SK-N-SH treated with all-trans-retinoic acid at 6 μM for 48 hours (cell line): Measurements from ENCODE around the gene CXCL9.

ENCODE experiments used
- ATAC-seq: fragments of 200-7000 bp; cut with Tn5 transposase; 3 replicates; pipeline ENCODE4 v1.9.1; 2020; ENCODE audit warnings: mild to moderate bottlenecking, moderate library complexity
- ARNTL ChIP-seq: fragments of 450-650 bp; formaldehyde crosslinking; IDR thresholded peaks from 2 replicates; pipeline ENCODE4 v1.5.0; 2020; ENCODE audit warnings: low read depth, mild to moderate bottlenecking, moderate library complexity, borderline replicate concordance
- BACH2 ChIP-seq: fragments of 250-450 bp; sonication (Bioruptor Pico); IDR thresholded peaks from 2 replicates; pipeline ENCODE4 v1.9.0; 2021; ENCODE audit warnings: mild to moderate bottlenecking, borderline replicate concordance
- CSDC2 ChIP-seq: fragments of 250-450 bp; sonication (Bioruptor Pico); IDR thresholded peaks from 2 replicates; pipeline ENCODE4 v1.5.0; 2020; ENCODE audit warnings: mild to moderate bottlenecking, moderate library complexity
- ESRRG ChIP-seq: fragments of 250-450 bp; sonication (Bioruptor Pico); IDR thresholded peaks from 2 replicates; pipeline ENCODE4 v1.6.1; 2021; ENCODE audit warnings: mild to moderate bottlenecking
- GLIS3 ChIP-seq: fragments of 250-450 bp; sonication (Bioruptor Pico); IDR thresholded peaks from 2 replicates; pipeline ENCODE4 v1.5.0; 2020; ENCODE audit warnings: mild to moderate bottlenecking, moderate library complexity
- ISL1 ChIP-seq: fragments of 250-450 bp; sonication (Bioruptor Pico); IDR thresholded peaks from 2 replicates; pipeline ENCODE4 v2.1.2; 2022; ENCODE audit warnings: mild to moderate bottlenecking, moderate library complexity
- OSR1 ChIP-seq: fragments of 250-450 bp; sonication (Bioruptor Pico); IDR thresholded peaks from 2 replicates; pipeline ENCODE4 v1.8.0; 2022; ENCODE audit warnings: moderate library complexity, mild to moderate bottlenecking, inconsistent platforms
- PPARA ChIP-seq: fragments of 250-450 bp; sonication (Bioruptor Pico); IDR thresholded peaks from 2 replicates; pipeline ENCODE4 v1.5.0; 2020; ENCODE audit warnings: mild to moderate bottlenecking, borderline replicate concordance
- RARB ChIP-seq: fragments of 250-450 bp; sonication (Bioruptor Pico); IDR thresholded peaks from 2 replicates; pipeline ENCODE4 v1.8.0; 2021; ENCODE audit warnings: mild to moderate bottlenecking, moderate library complexity
- SNAI2 ChIP-seq: fragments of 250-450 bp; sonication (Bioruptor Pico); IDR thresholded peaks from 2 replicates; pipeline ENCODE4 v1.5.0; 2020; ENCODE audit warnings: mild to moderate bottlenecking, moderate library complexity
- TCF4 ChIP-seq: fragments of 250-450 bp; sonication (Bioruptor Pico); IDR thresholded peaks from 2 replicates; pipeline ENCODE4 v1.8.0; 2021; ENCODE audit warnings: mild to moderate bottlenecking, moderate library complexity, borderline replicate concordance
- TOX ChIP-seq: fragments of 250-450 bp; sonication (Bioruptor Pico); IDR thresholded peaks from 2 replicates; pipeline ENCODE4 v1.8.0; 2021; ENCODE audit warnings: mild to moderate bottlenecking, moderate library complexity, borderline replicate concordance
- ZC3H10 ChIP-seq: fragments of 250-450 bp; sonication (Bioruptor Pico); IDR thresholded peaks from 2 replicates; pipeline ENCODE4 v1.5.1; 2021; ENCODE audit warnings: mild to moderate bottlenecking, moderate library complexity
- ZFP30 ChIP-seq: fragments of 450-650 bp; formaldehyde crosslinking; IDR thresholded peaks from 2 replicates; pipeline ENCODE4 v1.5.0; 2022; ENCODE audit warnings: mild to moderate bottlenecking, moderate library complexity
- ZNF565 ChIP-seq: fragments of 450-650 bp; formaldehyde crosslinking; conservative IDR thresholded peaks from 2 replicates; pipeline ENCODE4 v1.5.0; 2020; ENCODE audit warnings: low read depth, mild to moderate bottlenecking, moderate library complexity
- ZNF70 ChIP-seq: fragments of 450-650 bp; formaldehyde crosslinking; IDR thresholded peaks from 2 replicates; pipeline ENCODE4 v1.5.0; 2020; ENCODE audit warnings: mild to moderate bottlenecking, moderate library complexity
- TF ChIP-seq, protein P1 (sequence below): fragments of 250-450 bp; sonication (Bioruptor Pico); IDR thresholded peaks from 2 replicates; pipeline ENCODE4 v1.5.0; 2020; ENCODE audit warnings: mild to moderate bottlenecking, moderate library complexity
- TF ChIP-seq, protein P2 (sequence below): fragments of 250-450 bp; sonication (Bioruptor Pico); IDR thresholded peaks from 2 replicates; pipeline ENCODE4 v1.5.1; 2021; ENCODE audit warnings: mild to moderate bottlenecking, moderate library complexity
- TF ChIP-seq, protein P3 (sequence below): fragments of 250-450 bp; sonication (Bioruptor Pico); IDR thresholded peaks from 2 replicates; pipeline ENCODE4 v1.5.1; 2020; ENCODE audit warnings: low read depth, mild to moderate bottlenecking, moderate library complexity

Gene CXCL9

DNA sequence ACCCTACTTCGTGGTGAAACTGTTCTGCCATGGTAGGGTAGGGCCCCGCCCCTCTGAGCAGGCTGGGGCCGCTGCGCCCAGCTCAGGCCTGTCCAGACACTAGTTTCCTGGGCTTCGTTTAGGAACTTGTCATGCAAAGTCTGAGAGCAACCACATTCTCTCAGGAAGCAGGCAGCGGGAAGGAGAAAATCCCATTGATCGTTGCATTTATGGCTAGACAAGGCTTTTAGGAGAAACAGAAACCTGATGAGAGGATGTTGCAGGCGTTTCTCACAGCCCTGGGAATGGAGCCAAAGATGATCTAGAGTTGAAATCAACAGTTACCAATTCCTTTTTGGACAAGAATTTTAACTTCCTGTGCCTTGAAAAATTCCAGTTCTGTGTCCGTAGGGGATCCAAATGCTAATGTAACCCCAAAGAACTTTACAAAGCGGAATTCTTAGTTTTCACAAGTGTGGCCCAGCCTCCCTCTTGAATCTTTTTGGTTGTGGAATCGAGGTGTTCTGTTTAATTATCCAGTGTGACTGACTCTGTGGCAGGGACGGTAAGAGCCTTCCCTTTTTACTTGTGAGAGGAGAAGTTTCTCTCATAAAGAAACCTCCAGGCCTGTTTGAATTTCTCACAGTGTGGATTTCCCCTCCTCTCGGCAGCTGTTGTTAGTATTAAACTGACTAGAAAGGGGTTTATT is 4.5 kb upstream of the CXCL9 start:
- TF ChIP-seq ISL1 = no peak
- no peak for TF ChIP-seq PPARA
- TF ChIP-seq OSR1 (CRISPR knock-in tag) = no peak
- TF ChIP-seq BACH2 (CRISPR knock-in tag) = no peak
- no peak for TF ChIP-seq ZC3H10 (CRISPR knock-in tag)
- TF ChIP-seq, all 23 proteins: peak for 0
- peak; percentile 63 for ATAC-seq

DNA sequence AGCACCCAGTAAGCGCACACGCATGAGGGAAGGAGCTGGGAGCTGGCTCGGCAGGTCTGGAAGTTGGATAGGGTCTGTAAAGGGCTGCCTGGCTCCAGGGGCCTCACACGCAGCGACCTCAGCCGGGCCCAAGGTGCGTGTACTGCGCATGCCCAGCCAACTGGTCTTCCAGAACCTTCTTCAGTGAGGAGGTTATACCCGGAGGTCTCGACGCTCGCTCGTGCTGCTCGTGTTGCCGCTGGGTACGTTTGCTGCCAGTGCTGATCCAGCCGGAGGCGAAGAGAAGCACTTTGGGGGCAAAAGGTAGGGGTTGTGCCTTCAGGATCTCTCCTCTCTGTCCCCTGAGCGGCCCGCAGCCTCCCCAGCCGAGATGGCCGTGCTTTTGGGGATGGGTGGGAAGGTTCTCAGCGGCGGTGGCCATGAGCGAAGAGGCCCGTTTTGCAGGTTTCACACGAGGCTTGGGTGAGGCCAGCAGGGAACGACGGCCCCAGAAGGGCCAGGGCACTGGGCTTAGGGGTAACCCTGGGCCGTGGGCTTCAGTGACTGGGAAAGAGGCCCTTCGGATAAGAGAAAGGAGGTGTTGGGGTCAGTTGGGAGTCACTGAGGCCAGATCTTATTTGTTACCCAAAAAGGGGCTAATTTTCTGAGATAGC is 3.8 kb upstream of the CXCL9 start:
- ATAC-seq = no peak
- no peak for TF ChIP-seq ISL1
- TF ChIP-seq ESRRG = no peak
- TF ChIP-seq, protein P1, sequence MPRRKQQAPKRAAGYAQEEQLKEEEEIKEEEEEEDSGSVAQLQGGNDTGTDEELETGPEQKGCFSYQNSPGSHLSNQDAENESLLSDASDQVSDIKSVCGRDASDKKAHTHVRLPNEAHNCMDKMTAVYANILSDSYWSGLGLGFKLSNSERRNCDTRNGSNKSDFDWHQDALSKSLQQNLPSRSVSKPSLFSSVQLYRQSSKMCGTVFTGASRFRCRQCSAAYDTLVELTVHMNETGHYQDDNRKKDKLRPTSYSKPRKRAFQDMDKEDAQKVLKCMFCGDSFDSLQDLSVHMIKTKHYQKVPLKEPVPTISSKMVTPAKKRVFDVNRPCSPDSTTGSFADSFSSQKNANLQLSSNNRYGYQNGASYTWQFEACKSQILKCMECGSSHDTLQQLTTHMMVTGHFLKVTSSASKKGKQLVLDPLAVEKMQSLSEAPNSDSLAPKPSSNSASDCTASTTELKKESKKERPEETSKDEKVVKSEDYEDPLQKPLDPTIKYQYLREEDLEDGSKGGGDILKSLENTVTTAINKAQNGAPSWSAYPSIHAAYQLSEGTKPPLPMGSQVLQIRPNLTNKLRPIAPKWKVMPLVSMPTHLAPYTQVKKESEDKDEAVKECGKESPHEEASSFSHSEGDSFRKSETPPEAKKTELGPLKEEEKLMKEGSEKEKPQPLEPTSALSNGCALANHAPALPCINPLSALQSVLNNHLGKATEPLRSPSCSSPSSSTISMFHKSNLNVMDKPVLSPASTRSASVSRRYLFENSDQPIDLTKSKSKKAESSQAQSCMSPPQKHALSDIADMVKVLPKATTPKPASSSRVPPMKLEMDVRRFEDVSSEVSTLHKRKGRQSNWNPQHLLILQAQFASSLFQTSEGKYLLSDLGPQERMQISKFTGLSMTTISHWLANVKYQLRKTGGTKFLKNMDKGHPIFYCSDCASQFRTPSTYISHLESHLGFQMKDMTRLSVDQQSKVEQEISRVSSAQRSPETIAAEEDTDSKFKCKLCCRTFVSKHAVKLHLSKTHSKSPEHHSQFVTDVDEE (CRISPR knock-in tag) = no peak

DNA sequence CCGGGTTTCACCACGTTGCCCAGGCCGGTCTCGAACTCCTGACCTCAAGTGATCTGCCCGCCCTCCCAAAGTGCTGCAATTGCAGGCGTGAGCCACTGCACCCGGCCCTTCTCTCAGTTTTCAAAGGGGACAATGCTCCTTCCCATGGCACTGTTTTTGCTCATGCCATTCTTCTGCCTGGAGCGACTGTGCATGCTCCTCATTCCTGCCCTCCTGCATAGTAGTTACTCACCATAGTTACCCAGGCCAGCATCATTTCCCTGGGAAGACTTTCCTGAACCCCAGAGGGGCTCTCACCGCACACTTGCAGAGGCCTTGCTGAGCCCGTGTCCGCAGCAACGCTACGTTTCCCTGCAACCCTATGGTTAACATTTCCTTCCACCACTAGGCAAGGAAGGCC is 3.3 kb upstream of the CXCL9 start:
- ATAC-seq = no peak
- TF ChIP-seq, protein P2, sequence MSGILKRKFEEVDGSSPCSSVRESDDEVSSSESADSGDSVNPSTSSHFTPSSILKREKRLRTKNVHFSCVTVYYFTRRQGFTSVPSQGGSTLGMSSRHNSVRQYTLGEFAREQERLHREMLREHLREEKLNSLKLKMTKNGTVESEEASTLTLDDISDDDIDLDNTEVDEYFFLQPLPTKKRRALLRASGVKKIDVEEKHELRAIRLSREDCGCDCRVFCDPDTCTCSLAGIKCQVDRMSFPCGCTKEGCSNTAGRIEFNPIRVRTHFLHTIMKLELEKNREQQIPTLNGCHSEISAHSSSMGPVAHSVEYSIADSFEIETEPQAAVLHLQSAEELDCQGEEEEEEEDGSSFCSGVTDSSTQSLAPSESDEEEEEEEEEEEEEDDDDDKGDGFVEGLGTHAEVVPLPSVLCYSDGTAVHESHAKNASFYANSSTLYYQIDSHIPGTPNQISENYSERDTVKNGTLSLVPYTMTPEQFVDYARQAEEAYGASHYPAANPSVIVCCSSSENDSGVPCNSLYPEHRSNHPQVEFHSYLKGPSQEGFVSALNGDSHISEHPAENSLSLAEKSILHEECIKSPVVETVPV = no peak
- TF ChIP-seq PPARA (no peak), OSR1 (CRISPR knock-in tag) (no peak), TOX (CRISPR knock-in tag) (no peak), ZC3H10 (CRISPR knock-in tag) (no peak)

DNA sequence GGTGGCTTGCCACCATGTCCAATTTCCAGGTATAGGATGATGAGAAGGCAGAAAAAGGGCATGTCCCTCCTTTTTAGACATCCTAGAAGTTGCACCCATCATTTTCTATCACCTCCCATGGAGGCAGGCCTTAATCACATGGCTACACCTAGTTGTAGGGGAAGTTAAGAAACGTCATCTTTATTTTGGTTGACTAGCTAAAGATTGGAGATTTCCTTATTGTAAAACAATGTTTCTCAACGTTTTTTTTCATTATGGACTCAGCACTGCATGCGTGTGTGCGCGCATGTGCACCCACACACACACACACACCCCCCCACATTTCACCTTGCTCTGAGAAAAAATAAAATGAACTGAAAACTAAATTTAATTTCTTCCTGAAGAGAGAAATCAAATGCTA is 2.0 kb upstream of the CXCL9 start:
- no peak for ATAC-seq
- no peak for TF ChIP-seq ZNF565 (CRISPR knock-in tag)
- no peak for TF ChIP-seq GLIS3 (CRISPR knock-in tag)
- TF ChIP-seq ZFP30 (CRISPR knock-in tag) = no peak
- no peak for TF ChIP-seq SNAI2 (CRISPR knock-in tag)
- TF ChIP-seq, protein P3, sequence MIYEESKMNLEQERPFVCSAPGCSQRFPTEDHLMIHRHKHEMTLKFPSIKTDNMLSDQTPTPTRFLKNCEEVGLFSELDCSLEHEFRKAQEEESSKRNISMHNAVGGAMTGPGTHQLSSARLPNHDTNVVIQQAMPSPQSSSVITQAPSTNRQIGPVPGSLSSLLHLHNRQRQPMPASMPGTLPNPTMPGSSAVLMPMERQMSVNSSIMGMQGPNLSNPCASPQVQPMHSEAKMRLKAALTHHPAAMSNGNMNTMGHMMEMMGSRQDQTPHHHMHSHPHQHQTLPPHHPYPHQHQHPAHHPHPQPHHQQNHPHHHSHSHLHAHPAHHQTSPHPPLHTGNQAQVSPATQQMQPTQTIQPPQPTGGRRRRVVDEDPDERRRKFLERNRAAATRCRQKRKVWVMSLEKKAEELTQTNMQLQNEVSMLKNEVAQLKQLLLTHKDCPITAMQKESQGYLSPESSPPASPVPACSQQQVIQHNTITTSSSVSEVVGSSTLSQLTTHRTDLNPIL (CRISPR knock-in tag) = no peak
- TF ChIP-seq ESRRG = no peak
- TF ChIP-seq TCF4 (CRISPR knock-in tag) = no peak
- no peak for TF ChIP-seq ZNF70
- TF ChIP-seq RARB (CRISPR knock-in tag) = no peak
- TF ChIP-seq ARNTL (CRISPR knock-in tag) = no peak
- no peak for TF ChIP-seq ZC3H10 (CRISPR knock-in tag)
- no peak for TF ChIP-seq OSR1 (CRISPR knock-in tag)
- TF ChIP-seq BACH2 (CRISPR knock-in tag) = no peak
- no peak for TF ChIP-seq PPARA
- no peak for TF ChIP-seq TOX (CRISPR knock-in tag)

DNA sequence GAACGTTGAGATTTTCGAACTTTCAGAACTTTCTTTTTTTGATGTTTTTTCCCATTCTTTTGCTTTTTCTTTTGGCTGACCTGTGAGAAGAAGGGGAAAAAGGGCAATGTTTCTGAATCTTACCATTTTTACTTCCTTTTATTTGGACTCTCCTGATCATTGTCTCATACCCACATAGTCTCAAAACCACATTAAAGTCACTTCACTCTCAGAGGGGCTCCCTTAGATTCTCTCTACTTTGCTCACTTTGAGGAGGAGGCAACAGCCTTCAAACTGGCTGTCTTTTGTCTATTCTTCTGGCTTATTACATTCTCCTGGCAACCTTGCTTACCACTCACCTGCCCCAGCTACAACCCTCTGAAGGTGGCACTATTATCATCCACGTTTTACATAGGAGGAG is 3.7 kb downstream of the CXCL9 start:
- no peak for ATAC-seq
- TF ChIP-seq, protein P1 (CRISPR knock-in tag) = no peak
- no peak for TF ChIP-seq CSDC2 (CRISPR knock-in tag)
- TF ChIP-seq TCF4 (CRISPR knock-in tag) = no peak
- TF ChIP-seq ISL1 = no peak
- no peak for TF ChIP-seq ARNTL (CRISPR knock-in tag)
